Activated CD8-positive, alpha-beta memory T cell treated with anti-CD3 and anti-CD28 coated beads, Interleukin-2, amount 50 U/mL, for 1 hour (primary cell): ENCODE data around the gene MS4A13.
"Not testable (repeated sequence)": the region's sequence is repeated elsewhere in the genome, so short reads cannot be mapped to it uniquely, and the experiment has no call there.

ENCODE experiments used
- DNase-seq: peaks from one replicate; pipeline ENCODE4 v3.0.0-alpha.2; 2020; ENCODE audit errors: extremely low read depth

Gene MS4A13

GRCh38 chr11:60530454-60531100 lies 15.4 kb downstream of the MS4A13 start:
- no peak for DNase-seq

DNA sequence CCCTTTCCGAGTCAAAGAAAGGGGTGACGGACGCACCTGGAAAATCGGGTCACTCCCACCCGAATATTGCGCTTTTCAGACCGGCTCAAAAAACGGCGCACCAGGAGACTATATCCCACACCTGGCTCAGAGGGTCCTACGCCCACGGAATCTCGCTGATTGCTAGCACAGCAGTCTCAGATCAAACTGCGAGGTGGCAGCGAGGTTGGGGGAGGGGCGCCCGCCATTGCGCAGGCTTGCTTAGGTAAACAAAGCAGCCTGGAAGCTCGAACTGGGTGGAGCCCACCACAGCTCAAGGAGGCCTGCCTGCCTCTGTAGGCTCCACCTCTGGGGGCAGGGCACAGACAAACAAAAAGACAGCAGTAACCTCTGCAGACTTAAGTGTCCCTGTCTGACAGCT lies 17.2 kb downstream of the MS4A13 start:
- not testable (repeated sequence) for DNase-seq

DNA sequence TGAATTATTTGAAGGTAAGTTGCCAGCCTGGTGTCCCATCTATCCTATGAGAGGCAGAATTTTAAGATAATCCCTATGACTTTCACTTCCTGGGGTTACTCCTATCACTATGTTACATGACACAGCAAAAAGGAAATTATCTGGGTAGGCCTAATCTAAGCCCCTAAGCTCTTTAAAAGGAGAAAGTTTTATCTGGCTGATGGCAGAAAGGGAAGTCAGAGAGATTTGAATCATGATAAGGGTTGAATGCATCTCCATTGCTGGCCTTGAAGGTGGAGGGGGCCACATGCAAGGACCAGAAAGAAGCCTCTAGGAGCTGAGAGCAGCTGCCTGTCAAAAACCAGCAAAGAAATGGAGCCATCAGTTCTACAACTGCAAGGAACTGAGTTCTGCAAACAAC lies 23.4 kb downstream of the MS4A13 start:
- DNase-seq: not testable (repeated sequence)

GRCh38 chr11:60544077-60544476 lies 28.9 kb downstream of the MS4A13 start:
- no peak for DNase-seq

- no peak for DNase-seq
Measured at GRCh38 chr11:60561254-60561653, 46.1 kb downstream of the MS4A13 start.

DNA sequence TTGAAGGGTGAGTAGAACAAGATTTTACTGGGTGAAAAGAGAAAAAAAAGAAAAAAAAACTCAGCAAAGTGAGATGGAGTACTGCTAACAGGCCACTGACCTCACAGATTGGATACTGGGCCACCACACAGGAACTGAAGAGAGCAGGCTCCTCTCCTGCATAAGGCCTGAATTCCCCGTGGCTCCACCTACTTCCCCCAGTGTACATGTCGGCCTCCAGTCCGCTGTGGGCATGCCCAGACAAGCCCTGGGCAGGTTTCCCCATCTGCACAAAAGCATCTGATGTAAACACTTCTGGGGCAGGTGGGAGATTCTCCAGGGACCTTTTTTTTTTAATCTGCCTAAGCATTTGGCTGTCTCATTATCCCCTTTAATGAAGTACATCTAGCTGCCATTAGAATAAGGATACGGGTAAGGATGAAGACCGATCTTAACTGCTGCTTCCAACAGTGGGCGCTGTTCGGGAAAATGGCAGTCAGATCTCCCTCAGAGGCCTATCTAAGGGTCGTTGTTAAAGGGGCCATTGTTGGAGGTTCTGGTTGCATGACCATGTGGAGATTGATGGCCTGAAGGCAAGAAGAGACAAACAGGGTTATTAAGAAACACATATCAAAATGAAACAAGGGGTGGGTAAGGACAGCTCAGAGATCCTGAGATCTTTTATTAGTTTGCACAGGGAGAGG lies 48.5 kb downstream of the MS4A13 start:
- DNase-seq: no peak

- DNase-seq: no peak
Measured at GRCh38 chr11:60566776-60567175, 51.6 kb downstream of the MS4A13 start.

GRCh38 chr11:60570970-60571369 lies 55.8 kb downstream of the MS4A13 start:
- no peak for DNase-seq

DNA sequence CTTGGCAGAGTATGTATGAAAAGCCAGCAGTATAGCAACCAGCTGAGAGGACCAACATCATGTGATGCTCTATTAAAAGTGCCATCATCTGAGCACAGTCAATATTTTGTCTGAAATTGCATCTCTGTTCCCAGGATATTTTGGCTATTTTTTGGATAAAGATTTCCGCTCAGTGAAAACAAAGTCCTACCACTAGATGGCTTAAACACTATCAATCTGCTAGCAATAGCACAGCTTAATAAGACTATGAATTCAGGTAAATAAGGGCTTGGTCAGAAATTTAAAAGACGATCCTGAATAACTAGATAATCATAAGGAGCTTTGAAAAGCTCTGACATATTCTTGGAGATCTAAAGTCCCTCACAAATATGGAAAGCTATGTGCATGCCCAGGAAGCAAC lies 74.4 kb downstream of the MS4A13 start:
- DNase-seq: no peak
